ENCODE measurements around the gene ARL9.

ARL9 gene

DNA sequence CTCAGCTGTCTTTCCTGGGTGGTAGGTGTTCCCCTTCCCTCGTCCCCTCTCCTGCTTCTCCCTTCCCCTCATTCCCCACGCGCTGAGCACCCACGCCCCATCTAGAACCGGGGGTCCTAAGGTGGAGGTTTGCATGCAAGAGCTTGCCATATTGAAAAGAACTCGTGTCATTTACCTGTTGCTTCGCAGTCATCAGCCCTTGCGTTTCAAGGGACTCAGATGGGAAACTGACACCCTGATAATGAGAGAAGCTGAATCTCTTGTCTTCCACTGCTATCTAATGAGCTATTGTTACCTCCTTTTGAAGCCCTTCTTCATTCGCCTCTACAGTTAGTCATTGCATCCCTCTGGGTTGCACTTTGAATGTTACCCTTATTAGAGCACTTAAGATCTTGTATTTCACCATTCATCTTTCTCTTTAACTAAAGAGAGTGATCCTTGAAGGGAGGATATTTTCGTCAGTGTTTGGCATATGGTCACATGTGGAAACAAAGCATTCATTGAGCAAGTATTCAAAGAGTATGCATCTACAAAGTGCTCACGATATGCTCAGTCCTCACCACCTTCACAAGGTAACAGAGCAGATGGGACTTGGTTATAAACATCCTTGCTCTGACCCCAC, 25.7 kb downstream of the ARL9 start:
- no peak for DNase-seq (ENCODE audit: low spot score)

DNA sequence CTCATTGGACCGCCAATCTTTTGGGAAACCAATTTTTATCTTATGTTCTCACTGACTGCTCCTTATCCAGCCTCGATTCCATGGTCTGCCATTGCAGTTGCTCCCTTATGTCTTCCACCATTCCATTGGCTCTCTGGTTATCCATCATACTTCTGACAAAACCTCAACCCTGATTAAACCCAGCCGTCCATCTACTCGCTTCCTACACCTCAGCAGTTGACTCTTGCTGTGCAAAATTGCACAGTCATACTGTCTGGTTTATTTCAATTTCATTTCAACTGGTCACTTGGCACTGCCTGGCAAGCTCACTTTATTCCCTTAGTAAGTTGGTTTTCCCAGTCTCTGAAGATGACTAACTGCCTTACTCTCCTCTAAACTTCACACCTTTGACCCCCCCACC, 26.2 kb downstream of the ARL9 start:
- no peak for DNase-seq (ENCODE audit: low spot score)

DNA sequence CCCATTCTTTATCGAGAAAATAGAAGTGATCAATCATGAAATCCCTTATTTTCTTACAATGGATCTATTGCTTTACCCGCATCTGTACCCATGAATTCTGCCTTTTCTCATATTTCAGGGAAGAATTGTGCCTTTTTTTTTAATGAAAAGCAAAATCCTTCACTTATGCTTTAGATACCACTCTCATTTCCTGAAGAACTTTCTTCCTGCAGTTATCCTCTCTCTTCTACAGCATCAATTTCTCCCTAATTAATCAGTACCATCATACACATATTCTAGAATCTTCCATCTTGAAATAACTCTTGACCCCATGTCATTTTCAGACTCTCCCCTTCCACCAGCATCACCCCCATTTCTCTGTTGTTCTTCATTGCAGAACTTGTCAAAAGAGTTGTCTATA, 26.6 kb downstream of the ARL9 start:
- DNase-seq (ENCODE audit: low spot score): no peak

DNA sequence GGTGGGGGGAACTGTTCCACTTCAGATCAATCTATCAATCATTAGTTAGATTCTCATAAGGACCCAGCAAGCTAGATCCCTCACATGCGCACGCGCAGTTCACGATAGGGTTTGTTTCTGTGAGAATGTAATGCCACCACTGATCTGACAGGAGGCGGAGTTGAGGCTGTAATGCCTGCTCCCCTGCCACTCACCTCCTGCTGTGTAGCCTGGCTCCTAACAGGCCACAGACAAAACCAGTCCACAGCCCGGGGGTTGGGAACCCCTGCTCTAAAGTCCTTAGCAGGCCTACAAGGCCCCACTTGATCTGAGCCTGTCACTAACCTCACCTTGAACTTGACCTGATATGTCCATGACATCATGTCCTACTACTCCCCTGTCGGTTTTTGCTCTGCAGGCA, 30.3 kb downstream of the ARL9 start:
- DNase-seq (ENCODE audit: low spot score): no peak

GRCh38 chr4:56537147-56537546, 31.6 kb downstream of the ARL9 start:
- no peak for DNase-seq (ENCODE audit: low spot score)

DNA sequence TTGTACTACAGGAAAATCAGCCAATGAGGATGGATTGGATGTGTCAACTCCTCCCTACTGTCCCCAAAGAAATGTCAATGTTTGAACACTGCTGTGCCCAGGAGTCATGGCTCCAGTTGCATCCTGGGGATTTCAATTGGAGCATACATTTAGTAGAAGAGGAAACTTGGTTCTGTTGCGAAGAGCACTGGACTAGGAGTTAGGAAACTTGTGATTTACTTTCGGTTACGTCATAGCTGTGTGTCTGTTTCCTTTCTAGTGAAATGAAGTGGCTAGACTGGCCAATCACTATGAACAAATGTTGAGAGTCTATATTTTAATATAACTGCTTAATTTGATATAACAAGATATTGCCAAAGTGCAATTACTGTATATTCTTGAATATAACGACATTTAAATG, 35.2 kb downstream of the ARL9 start:
- no peak for DNase-seq (ENCODE audit: low spot score)

GRCh38 chr4:56544573-56545131, 39.1 kb downstream of the ARL9 start:
- DNase-seq (ENCODE audit: low spot score): peak; percentile 85

DNA sequence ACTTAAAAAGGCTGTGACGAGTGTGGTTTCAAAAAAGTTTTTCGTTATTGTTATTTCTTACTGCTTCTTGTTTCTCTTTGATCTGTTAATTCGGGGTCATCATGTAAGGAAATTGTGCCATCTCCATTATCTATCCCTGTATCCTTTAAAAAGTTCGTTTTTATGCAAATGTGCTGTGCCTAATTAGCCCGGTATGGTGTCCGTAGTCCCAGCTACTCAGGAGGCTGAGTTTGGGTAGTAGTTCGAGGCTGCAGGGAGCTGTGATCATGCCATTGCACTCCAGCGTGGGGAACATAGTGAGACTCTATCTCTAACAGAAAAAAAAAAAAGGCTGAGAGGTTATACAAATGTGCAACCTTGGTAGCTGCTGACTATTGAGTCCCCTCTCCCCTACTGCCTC, 45.1 kb downstream of the ARL9 start:
- no peak for DNase-seq (ENCODE audit: low spot score)

GRCh38 chr4:56551516-56551915, 45.9 kb downstream of the ARL9 start:
- no peak for DNase-seq (ENCODE audit: low spot score)

DNA sequence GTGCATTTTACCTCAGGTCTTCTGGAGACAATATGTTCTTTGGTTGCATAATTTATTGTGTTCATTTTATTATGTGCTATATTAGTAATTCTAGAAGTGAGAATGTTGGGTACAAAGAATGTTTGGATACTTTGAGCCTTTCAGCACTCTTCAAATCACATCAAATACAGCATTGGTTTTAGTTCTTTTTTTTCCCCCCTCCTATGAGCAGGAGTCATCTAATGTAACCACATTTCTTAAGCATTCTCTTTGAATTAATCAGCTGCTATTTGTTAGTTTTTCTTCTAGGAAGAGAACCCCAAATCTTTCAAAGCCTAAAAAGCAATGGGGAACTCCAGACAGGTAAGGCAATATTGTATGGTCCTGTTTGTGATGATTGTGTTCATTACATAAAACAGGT, 46.7 kb downstream of the ARL9 start:
- DNase-seq (ENCODE audit: low spot score): no peak

GRCh38 chr4:56570041-56570440, 64.5 kb downstream of the ARL9 start:
- DNase-seq (ENCODE audit: low spot score): no peak
